HG03439 (cell line): Measurements from ENCODE around the gene TP73.

Experiments used
- ATAC-seq: cut with Tn5 transposase; IDR thresholded peaks from one replicate; pipeline ENCODE4 v1.9.1; 2021; ENCODE audit warnings: mild to moderate bottlenecking, moderate library complexity; ENCODE audit not compliant: unreplicated experiment

The TP73 gene

DNA sequence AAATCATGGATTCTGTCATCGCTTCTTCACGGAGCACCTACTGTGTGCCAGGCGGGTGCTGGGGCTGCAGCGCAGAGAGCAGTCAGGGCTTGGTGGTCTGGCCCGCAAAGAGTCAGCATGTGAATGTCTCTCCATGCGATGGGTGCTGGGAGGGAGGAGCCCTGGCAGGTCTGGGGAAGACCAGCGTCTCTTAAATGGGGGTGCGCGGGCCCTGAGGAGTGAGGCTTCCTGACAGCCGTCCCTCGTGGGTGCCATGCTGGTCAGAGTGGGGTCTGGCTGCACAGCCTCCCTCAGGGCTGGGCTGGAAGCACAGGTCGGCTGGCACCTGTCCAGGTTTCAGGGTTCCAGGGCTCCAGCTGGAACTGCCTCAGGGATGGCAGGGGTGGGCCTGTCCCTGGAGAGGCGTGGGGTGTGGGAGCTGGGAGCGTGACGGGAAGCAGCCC lies 18.5 kb downstream of the TP73 start:
- no peak for ATAC-seq

DNA sequence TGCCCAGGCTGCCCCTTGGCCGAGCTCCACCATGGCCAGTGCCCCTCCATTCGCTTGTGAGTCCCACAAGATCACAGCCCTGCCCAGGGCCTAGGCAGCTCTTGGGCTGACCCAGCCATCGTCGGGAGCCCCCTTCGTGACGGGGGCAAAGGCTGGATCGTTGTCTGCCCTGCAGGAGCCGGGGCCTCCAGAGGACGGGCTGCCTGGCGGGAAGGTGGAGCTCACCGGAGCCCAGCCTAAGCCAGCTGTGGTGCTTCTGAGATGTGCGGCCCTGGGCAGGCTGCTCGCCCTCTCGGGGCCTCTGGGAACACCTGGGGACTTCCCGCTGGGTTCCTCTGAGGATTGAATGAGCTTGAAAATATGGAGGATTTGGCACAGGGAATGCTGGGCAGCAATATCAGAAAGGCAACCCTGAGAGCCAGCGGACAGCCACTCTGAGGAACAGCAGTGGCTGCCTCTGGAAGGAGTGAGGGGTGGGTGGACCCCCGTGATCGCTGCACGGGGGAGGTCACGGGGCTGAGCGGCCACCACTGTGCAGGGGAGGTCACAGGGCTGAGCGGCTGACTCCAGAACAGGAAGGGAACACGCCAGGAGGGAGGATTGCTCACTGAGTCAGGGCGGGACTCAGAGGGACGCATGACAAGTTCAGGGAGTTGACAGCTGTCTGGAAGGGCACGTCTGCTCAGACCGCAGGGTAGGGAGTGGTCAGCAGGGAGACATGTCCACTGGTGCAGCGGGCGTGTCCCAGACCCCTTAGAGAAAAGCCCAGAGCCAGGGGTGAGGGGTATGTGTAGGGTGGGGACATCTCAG lies 19.3 kb downstream of the TP73 start:
- no peak for ATAC-seq

DNA sequence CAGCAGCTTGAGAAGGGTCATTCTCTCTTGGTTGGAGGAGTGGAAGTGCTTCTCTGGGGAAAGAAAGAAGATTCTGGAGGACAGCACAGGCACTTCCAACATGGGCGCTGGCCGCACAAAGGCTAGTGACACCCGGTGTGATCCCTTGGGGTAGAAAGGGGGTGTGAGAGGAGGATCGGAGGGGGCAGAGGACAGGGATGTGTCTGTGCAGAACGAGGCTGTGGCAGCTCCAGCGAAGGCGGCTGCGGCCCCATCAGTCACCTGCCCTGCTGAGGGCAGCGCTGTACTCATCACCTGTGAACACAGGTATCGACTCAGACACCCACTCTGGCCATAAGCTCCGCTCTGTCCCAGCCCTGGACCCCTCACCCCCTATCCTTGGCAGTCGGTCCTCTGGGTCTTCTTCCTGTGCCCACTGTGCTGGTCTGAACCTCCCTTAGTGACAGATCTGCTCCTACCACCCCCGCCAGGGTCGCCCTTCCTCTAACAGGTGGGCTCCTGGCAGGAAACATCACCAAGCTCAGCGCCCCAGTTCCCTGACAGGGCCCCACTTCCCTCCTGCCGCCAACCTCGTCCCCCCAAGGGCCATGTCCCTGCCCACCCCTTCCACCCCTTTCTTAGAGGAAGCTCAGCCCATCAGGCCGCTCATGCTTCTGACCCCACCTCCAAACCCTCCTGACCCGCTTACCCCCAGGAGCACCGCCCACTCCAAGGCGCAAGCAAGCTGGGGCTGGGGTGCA lies 20.1 kb downstream of the TP73 start:
- ATAC-seq: no peak

DNA sequence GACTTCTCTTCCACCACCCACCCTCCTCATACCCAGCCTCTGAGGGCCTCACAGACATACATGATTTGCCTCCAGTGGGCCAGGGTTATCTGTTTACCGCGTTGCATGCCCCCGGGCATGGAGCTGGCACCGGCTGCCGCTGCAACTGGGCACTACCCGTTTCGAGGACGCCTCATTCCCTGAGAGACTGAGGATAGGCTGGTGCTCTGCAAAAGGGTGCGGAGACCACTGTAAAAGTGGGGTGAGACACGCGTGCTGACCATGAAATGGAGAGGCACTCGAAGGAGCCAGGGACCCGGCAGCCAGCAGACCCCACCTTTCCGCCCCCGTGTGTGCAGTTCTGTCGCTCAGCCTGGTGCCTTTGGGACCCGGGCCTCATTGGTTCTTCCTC lies 20.6 kb downstream of the TP73 start:
- no peak for ATAC-seq

DNA sequence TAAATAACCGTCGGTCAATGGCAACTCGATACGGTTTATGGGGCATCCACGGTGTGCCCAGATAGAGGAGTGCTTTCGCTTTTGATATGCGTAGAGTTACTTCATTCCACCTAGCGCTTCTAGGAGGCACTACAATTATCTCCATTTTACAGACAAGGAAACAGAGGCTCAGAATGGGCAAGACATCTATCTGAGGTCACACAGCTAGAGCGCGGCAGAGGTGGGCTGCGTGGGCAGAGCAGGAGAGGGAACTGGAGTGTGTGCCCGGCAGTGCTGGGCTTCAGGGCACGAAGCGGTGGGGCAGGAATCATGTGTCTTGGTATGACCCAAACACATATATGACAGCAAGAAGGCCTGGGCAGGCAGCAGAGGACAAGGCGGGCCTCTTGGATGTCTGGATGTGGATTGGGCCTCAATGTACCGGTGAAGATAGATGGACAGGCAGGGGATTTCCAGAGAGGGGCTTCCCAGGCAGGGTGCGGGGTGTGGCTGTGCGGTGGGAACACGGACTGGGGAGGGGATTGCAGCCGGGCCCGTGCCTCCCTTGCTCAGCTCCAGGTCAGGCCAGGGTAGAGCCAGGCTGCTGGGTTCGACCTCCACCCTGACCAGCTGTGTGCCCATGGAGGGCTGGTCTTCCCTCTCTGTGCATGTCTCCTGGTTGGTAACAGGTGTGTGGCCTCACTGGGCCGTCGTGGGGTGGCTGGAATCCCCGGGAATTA lies 21.2 kb downstream of the TP73 start:
- ATAC-seq: no peak

DNA sequence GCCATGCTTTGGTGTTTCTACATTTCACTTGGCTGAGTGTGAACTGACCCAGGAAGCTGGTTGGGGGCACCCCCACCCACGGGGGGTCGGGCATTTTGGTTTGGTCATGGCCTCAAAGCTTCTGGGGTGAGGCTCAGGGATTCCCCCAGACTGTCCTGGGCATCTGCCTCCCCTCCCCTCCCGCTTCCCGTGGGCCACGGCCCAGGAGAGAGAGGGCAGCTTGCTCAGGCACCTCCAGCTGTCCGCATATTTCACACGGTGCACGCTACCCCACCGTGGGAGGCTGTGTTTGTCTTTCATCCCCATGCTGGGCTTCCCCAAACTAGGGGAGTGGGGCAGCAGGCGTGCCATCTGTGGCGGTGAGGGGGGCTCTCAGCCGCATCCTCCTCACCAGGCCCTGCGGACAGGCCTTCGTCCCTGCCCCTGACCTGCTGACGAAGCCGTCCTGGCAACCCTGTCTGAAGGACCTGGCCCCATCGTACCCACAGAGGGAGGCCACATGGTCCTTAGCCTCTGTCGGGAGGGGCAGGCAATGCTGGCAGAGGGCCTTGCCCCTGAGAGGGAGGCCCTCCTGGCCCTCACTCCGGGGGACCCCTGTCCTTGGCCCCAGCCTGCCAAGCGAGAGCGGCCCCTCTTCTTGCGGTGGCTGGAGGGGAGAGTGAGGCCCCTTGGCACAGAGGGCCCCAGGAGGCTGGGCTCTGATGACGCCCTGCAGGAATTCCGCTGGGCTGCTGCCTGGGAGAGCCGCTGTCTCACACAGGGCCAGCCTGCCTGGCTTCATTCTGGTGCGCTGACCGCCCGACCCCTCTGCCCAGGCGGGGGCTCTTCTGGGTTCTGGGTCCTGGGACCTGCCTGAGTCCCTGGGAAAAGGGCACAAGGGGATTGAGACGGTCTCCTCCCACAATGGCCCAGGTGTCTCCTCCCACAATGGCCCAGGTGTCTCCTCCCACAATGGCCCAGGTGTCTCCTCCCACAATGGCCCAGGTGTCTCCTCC lies 22.1 kb downstream of the TP73 start:
- no peak for ATAC-seq

DNA sequence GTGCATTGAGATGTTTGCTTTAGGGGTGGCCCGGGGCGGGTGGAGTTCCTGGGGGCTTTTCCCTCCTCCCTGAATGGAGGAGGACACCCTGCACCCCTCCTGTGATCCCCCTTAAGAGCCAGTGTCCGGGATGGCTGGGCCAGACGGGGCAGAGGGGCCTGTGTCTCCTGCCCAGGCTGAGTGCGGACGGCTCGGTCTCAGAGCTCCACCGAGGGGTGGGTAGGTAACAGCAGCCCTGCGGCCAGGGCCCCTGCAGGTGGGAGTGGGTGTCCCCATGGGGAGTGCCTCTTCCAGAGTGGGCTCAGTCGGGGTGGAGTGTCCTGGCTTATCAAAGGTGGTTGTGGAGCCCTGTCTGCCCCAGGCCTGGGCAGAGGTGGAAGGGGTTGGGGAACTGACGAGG lies 23.1 kb downstream of the TP73 start:
- ATAC-seq: no peak

DNA sequence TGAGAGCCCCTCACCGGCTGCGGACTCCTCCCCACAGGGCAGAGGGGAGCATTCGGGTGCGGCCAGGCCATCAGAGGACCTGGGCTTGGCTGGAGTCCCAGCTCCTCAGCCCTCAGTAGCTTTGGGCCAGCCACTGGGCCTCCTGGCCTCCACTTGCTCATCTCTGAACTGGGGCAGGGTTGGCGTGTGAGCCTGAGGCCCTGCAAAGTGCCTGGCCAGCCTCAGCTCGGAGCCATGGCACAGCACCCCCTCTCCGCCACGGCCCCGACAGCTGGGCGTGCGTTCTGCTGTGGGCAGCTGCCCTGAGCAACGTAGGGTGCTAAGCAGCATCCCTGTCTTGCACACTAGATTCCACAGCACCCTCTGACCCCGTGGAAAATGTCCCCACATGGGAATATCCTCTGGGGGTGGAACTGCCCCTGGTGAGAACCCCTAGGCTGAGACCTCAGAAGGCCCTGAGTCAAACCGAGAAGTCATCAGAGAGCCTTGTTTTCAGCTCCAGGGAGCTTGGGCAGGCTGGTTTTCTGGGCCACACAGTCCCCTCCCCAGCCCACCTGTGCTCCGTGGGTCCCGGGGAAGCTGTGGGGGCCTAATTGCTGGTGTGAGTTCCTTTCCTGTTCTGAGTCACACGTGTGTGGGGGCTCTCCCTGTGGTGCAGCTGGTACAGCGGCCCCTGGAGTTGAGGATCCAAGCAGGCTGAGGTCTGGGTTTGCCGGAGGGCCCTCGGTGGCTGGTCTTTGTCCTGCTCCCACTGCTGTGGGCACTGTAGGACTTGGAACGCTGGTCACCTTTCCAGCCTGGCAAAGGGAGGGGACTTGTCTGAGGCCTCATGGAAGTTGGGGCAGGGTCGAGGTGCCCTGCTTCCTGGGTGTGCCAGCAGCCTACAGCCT lies 24.5 kb downstream of the TP73 start:
- peak; percentile 55 for ATAC-seq

DNA sequence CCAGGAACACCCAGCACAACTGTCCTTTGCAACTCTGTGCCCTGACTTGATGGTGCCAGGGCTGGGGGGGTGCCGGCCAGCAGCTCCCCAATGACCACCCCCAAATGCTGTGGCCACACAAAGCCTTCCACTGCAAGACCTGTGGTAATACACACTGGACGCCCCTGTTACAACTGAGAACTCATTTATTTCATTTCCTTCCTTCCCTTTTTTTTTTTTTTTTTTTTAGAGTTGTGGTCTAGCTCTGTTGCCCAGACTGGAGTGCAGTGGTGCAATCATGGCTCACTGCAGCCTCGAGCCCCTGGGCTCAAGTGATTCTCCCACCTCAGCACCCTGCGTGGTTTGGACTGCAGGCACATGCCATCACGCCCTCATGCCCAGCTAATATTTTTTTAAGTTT lies 25.2 kb downstream of the TP73 start:
- no peak for ATAC-seq

DNA sequence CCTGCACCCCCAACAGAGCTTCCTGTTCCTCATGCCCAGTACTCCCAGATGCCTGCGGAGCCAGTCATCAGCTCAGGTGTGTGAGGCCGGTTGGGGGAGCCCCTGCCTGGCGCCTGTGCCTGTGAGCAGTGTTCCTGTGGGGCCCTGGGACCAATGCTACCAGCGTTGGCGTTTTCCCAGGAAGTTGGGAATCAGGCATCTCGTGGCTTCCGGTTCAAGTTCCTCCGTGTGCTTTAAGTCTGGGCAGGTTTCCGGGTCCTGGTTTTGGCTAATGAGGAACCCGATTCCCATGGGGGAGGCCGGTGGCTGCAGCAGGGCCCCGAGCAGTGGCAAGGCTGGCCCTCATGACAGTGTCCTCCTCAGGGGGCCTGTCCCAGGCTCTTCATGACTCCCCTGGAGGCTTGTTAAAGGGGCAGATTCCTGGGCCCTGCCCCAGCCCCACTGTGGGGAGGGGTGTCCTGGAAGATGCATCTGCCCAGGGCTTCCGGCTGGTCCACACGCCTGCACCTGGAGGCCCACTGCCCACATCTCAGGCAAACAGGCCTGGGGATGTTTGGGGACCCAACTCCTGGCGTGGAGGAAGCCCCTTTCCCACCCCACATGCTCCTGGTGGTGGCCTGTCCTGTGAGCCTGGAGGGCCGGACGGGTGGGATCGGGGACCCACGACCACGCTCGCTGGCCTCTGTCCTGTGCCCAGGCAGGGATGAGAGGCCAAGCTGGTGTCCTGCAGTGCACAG lies 26.2 kb downstream of the TP73 start:
- no peak for ATAC-seq

DNA sequence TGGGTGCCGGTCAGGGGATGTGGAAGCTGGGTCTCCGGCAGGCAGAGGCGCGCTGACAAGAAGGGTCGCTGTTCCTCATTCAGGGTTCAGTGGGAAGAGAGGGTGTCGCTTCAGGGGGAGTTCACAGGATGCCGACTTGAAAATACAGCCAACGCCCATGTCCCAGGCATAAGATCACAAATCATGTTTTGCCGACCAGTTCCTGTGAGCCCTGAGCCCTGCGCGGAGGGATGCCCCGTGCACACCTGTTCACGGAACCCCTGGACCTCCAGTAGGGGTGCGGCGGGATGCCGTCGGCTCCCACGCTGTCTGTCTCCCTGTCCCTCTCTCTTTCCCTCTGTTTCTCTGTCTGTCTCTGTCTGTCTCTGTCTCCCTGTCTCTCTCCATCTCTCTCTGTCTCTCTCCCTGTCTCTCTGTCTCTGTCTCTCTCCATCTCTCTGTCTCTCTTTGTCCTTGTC lies 26.8 kb downstream of the TP73 start:
- no peak for ATAC-seq

DNA sequence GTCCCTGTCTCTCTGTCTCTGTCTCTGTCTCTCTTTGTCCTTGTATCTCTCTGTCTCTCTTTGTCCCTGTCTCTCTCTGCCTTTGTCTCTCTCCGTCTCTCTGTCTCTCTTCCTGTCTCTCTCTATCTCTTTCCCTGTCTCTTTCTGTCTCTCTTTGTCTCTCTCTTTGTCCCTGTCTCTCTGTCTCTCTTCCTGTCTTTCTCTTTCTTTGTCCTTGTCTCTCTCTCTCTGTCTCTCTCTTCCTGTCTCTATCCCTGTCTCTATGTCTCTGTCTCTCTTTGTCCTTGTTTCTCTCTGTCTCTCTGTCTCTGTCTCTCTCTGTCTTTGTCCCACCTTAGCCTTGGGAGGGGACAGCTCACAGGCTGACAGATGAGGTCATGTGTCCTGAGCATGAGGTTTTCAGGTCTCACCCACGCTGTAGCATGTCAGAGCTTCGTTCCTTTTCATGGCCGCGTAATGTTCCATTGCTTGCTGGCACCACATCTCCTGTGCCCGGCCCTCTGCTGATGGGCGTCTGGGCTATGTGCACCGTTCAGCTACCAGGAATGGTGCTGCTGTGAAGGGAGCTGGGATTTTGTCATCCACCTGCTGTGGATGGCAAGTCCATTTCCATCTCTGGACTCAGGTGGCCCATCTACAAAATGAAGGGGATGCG lies 27.6 kb downstream of the TP73 start:
- no peak for ATAC-seq

DNA sequence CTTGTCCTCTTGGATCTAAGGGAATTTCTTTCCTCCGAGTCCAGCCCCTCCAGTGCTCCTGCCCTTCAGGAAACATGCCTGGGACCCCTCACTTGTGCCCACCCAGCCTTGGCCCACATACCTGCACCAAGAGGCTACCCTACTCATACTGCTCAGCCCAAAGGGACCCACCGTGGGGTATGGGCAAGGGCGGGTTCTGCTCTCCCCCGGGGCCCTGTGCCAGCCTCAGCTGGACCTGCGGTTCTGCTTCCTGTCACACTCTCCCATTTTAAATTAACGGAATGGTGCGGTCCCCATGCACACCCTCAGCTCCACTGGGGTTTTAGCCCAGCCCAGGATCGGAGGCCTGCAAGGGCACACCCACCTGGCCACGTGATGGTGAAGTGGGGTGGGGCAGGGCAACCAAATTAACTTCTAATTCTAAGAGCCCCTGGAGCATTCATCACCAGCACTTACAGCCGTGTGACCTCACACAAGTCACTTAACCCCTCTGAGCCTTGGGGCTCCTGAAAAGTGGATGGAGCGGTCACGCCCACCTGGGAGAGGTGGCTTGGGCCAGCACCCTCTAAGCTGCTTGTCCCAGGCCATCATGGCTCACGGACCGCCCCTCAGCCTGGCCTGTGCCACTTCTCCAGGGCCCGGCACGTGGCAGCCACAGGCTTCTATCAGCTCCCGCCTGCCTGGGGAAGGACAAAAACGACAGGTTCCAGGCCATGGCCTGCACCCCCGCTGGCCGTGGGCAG lies 28.3 kb downstream of the TP73 start:
- ATAC-seq: no peak

DNA sequence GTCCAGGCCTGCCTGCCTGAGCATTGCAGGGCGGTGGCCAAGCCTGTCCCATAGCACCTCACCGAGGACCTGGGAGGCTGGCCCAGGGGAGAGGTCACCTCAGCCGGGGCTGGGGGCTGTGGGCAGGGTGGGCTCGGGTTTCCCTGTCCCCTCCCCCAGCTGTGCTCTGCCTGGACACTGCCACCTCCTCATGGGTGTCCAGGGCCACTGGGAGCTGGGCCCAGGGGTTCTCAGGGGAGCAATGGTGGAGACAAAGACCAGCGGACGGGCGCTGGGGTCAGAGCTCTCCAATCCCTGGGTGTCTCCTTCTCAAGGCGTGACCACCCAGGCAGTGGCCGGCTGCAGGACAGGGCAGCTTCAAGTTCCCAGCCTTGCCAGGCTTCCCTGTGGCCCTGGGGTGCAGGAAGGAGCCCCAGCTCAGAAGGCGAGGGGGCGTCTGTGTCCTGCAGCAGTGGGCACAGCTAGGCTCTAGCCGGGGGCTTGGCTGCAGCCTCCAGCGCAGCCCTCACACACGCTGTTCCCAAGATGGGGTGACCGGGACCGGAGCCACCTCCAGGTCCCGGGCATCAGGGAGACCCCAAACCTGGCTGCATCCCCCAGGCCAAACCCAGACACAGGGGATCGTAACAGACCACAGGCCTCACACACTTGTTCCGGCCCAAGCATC lies 29.0 kb downstream of the TP73 start:
- no peak for ATAC-seq

DNA sequence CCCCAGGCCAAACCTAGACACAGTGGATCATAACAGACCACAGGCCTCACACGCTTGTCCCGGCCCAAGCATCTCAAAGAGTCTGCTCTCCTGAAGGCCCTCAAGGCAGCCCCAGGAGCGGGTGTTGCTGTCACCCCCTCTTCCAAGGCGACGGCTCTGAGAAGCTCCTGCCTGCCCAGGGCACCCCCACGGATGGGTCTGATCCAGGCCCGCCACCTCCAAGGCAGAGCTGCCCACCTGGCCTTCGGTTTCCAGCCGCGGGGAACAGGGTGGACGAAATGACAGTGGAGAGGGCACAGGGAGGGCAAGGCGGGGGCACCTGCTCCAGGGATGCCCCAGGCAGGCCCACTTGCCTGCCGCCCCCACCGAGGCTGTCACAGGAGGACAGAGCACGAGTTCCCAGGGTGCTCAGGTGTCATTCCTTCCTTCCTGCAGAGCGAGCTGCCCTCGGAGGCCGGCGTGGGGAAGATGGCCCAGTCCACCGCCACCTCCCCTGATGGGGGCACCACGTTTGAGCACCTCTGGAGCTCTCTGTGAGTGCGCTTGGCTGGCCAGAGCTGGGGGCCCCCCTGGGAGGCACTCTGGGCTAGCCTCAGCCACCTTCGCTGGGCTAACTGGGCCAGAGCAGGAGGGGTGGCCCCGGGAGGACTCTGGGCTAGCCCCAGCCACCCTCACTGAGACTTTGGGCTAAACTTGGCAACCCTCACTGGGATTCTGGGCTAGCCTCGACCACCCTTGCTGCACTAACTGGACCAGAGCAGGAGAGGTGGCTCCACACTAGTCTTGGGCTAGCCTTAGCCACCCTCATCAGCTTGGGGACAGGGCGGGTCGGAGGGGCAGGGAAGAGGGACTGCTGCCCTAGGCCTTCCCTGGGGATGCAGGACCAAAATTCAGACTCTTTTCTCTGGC lies 29.8 kb downstream of the TP73 start:
- ATAC-seq: no peak

DNA sequence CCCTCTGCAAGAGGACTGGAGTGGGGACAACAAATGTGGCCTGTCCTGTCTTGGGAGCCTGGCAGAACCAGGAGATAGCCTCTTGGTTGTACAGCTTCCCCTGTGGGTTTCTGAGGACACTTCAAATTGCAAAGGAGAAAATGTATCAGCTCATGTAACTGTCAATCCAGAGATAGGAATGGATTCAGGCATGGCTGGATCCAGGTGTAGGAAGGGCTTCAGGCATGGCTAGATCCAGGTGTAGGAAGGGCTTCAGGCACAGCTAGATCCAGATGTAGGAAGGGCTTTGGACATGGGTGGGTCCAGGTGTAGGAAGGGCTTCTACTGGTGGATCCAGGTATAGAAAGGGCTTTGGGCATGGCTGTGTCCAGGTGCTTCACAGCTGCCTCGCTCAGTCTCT lies 30.9 kb downstream of the TP73 start:
- no peak for ATAC-seq
